NCI-H82 treated with DMSO at 0.1 percent for 48 hours (cell line): ENCODE data around the gene POMGNT2.

Source experiments
- DNase-seq: peaks from one replicate; lab custom pipeline; 2025; ENCODE audit not compliant: unreplicated experiment; lab: John Stamatoyannopoulos, UW

The POMGNT2 gene

DNA sequence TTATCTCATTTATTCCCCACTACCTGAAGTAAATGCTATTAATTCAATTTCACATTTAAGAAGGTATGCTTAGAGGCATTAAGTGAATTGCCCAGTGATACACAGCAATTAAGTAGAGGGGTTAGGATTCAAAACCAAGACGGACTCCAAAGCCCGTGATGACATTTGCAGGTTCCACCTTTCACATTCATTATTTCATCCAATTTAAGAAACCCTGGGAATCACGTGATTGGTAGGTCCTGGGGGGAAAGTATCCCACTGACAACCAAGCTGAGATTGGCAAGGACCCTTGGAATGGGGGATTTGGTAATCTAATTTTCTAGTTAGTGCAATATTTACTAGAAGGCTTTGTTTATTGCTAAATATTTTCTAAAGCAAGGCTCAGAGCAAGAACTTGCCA is 1.8 kb downstream of the POMGNT2 start:
- no peak for DNase-seq

- no peak for DNase-seq
Observed at GRCh38 chr3:43102773-43103480, 3.0 kb downstream of the POMGNT2 start.

GRCh38 chr3:43098761-43099160 is 7.1 kb downstream of the POMGNT2 start:
- DNase-seq: no peak

GRCh38 chr3:43097400-43098080 is 8.3 kb downstream of the POMGNT2 start:
- DNase-seq: peak; percentile 9

- DNase-seq: peak; percentile 22
Observed at GRCh38 chr3:43096761-43097160, 9.1 kb downstream of the POMGNT2 start.

GRCh38 chr3:43095370-43095769 is 10.5 kb downstream of the POMGNT2 start:
- DNase-seq: no peak

DNA sequence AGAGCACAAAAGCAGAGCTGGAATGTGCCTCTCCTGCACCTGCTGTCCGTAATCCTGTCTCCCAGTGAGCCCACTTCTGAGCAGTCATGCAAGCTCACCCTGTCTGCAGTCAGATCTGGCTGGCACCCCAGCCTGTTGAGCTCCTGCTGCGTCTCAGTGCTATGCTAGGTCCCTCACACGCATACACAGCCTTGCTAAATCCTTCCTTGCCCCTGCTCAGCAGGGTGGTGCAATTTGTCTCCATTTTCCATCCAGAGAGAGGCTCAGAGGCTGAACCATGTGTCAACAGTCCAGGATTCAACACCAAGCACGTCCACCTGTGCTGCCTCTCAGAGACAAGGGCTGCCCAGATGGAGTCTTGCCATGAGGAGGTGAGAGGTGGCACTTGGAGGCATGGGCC is 11.0 kb downstream of the POMGNT2 start:
- peak; percentile 61 for DNase-seq

GRCh38 chr3:43094381-43094780 is 11.5 kb downstream of the POMGNT2 start:
- DNase-seq: peak; percentile 67

- DNase-seq: peak; percentile 66
Observed at GRCh38 chr3:43093974-43094373, 11.9 kb downstream of the POMGNT2 start.

DNA sequence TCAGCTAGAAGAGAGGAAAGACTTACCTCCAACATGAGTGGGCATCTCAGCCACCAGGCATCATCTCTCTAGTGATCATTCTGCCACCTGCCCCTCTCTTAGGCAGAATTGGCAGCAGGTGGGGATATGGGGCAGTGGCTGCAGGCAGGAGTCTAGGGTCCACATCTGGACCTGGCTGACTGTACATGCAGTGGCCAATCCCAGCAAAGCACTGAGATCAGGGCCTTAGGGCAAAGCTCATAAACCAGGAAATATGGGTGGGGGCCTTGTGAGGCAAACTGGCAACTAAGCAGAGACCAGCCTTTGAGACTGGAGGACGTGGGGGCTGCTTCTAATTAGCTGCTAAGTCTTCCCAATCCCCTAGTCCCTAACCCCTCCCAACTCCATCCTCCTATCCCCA is 12.9 kb downstream of the POMGNT2 start:
- peak; percentile 43 for DNase-seq

DNA sequence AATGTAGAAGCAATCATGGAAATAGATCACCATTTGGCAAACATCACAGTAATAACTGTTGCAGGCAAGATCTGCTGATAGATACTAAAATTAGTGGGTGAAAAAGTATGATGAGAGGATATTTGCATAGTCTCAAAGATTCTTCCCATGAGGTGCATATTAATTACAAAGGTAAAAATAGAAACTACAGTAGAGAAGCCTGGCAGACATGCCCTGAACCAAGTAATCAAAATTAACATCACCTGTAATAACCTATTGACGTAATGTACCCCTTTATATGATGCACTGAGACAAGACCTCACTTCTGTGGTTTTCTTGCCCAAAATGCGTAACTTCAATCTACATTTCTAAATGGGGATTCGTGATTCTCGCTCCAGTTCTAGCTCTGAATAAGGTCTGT is 14.4 kb downstream of the POMGNT2 start:
- DNase-seq: no peak

GRCh38 chr3:43090238-43090637 is 15.6 kb downstream of the POMGNT2 start:
- no peak for DNase-seq

DNA sequence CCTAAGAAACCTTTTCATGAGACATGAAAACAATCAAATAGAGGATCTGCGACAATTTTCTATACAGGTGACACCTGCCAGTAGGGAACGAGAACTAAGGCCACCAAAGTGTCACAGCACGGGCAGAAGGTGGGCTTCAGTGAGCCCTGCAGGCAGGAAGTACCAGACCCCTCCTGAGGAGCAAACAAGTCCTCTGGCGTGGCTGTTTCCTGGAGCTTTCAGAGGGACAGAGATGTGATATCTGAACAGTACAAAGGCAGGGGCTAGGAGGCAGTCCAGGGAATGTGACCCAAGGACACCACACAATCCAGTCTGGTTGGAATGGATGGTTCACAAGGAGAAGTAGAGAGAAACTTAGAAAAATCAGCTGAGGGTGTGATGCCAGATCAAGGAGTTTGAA is 16.8 kb downstream of the POMGNT2 start:
- no peak for DNase-seq

DNA sequence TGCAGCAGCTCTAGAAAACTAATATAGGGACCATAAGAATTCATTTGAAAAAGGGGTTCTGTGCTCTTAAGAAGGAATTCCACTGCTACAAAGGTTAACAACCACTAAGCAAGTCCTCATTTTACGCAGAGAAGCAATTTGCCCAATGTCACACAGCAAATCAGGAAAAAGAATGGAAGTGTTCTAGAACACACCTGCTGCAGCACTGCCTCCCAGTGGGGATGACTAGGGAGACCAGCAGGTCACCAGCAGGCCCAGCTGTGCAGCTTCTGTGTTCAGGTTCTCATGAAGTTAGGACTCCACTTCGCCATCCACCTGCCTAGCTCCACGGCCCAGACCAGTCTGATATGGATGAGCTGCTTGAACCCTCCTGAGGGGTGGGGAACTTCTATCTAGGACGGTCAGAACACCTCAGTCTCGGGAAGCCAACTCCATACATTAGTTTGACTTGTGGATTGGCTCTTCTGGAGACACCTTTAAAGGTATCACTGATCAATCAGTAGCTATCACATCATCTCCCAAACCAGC is 18.6 kb downstream of the POMGNT2 start:
- no peak for DNase-seq

GRCh38 chr3:43086460-43087165 is 19.3 kb downstream of the POMGNT2 start:
- DNase-seq: no peak

- DNase-seq: no peak
Observed at GRCh38 chr3:43082457-43082856, 23.4 kb downstream of the POMGNT2 start.

DNA sequence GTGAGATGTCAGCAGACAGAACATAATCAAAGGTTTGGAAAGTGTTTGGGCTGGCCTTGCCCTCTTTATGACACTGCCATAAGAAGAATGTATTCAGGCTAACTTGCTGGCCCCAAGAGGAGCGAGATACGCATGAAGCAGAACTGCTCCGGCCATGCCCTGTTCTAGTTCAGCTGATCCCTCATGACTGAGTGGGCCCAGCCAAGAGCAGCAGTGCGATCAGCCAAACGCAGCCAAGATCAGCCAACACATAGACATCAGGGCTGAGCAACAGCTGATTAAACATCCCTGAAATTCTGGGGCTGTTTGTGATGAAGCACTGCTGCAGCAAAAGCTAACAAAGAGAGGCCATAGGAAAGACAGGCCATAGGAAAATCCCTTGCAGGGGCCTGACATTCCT is 24.1 kb downstream of the POMGNT2 start:
- DNase-seq: no peak

GRCh38 chr3:43080726-43081568 is 24.9 kb downstream of the POMGNT2 start:
- no peak for DNase-seq

DNA sequence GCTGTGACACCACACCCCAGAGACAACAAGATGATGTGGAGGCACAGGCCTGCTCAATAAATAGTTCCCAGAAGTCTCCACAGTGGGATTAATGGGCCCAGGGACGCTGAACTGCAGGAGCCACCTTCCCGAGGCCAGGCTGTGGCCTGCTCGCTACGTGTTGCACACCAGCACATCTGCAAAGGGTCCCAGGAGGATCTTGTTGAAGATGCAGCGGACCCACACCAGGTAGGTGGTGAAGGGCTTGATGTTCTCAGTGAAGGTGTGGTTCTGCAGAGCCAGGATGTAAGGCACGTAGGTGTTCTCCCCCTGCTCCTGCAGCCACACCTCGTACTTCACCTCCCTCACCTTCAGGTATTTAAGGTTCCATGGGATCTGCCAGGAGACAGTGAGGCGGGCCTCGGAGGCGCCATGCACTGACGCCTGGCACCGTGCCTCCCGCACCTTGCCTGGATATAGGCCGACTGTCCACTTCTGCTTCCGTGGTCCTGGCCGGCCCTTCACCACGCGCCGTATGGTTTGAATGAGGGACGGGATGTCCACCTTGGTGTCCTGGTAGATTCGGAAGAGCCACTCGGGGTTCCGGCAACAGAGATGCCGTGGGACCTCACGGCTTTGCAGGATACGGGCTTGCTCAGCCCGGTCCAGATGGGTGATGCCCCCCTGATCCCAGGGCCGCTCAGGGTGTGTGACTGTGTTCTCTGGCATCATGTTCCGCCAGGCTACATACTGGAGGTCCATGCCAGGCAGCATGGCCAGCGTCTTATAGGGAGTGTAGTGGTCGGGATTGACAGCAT is 26.1 kb downstream of the POMGNT2 start:
- no peak for DNase-seq

GRCh38 chr3:43077707-43078106 is 28.2 kb downstream of the POMGNT2 start:
- DNase-seq: no peak
